Right lobe of liver (tissue), 4 donors: ENCODE results near the gene IFIT3.
A peak's percentile ranks its signal among the peaks of the same experiment; 100 is the strongest.

Experiments used
- POLR2A ChIP-seq: fragments of 450-650 bp; IDR thresholded peaks from one replicate; pipeline ENCODE4 v1.6.1; 2017; ENCODE audit warnings: antibody characterized with exemption, mild to moderate bottlenecking
- TF ChIP-seq, protein P1 (sequence below), 4 donors: fragments of 200-600 bp in 3 of 4; fragments of 450-650 bp in 1 of 4; IDR thresholded peaks; one replicate each; pipeline versions ENCODE4 v1.5.1 to v1.8.0; 2016 to 2022; ENCODE audit warnings: antibody characterized with exemption in 4 of 4, mild to moderate bottlenecking in 2 of 4
- donor health status: DM: no; HTN: no; CAD: no.
- donor health status: DM: no; HTN: no; CAD: no.
- donor health status: DM: no; HTN: yes; CAD: no.

- TF ChIP-seq, protein P1, sequence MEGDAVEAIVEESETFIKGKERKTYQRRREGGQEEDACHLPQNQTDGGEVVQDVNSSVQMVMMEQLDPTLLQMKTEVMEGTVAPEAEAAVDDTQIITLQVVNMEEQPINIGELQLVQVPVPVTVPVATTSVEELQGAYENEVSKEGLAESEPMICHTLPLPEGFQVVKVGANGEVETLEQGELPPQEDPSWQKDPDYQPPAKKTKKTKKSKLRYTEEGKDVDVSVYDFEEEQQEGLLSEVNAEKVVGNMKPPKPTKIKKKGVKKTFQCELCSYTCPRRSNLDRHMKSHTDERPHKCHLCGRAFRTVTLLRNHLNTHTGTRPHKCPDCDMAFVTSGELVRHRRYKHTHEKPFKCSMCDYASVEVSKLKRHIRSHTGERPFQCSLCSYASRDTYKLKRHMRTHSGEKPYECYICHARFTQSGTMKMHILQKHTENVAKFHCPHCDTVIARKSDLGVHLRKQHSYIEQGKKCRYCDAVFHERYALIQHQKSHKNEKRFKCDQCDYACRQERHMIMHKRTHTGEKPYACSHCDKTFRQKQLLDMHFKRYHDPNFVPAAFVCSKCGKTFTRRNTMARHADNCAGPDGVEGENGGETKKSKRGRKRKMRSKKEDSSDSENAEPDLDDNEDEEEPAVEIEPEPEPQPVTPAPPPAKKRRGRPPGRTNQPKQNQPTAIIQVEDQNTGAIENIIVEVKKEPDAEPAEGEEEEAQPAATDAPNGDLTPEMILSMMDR (IDR thresholded peaks at IDR 0.05), result no peak
- peak; percentile 53 for TF ChIP-seq POLR2A
Measured at GRCh38 chr10:89327803-89328441, at the start of gene IFIT3.
